IMR-90 (cell line): ENCODE measurements around the gene MTMR2. TPM values are rescaled to one million over a fixed set of nuclear protein-coding genes. Genes with fewer than 3 reads are reported as not detected.

Experiments
- ATAC-seq: fragments of 200-7000 bp; cut with Tn5 transposase; 2 replicates; pipeline ENCODE4 v1.9.1; 2020; ENCODE audit warnings: low read depth, mild to moderate bottlenecking, moderate library complexity
- BruUV-seq: library from RNA; stranded (reverse); fragments of 400-500 nt; replicated peaks from 2 replicates; lab custom pipeline; 2021; lab: Mats Ljungman, UMichigan
- CTCF ChIA-PET: fragments of 300-600 bp; formaldehyde crosslinking; extraction: SDS; loops from one replicate; lab custom pipeline; 2021; ENCODE audit warnings: antibody characterized with exemption; lab: Yijun Ruan, JAX
- POLR2A ChIA-PET: fragments of 300-600 bp; sonication (Branson Sonifier 250); formaldehyde crosslinking; loops from one replicate; lab custom pipeline; 2022; ENCODE audit warnings: antibody characterized with exemption; ENCODE audit not compliant: unreplicated experiment; lab: Charles Lee
- DNase-seq: peaks from one replicate; pipeline ENCODE4 v3.0.0; 2013
- H2AFZ ChIP-seq: replicated peaks from 2 replicates; pipeline ENCODE3; 2013; ENCODE audit warnings: low read length, mild to moderate bottlenecking; ENCODE audit not compliant: poor library complexity
- H2AK5ac ChIP-seq: 2 replicates; pipeline ENCODE4 v1.6.1; 2013; ENCODE audit warnings: low read depth, low read length, inconsistent platforms
- H2AK9ac ChIP-seq: replicated peaks from 2 replicates; pipeline ENCODE3; 2013; ENCODE audit warnings: mild to moderate bottlenecking, low read depth, low read length, moderate library complexity; ENCODE audit not compliant: poor library complexity
- H2BK120ac ChIP-seq: 2 replicates; pipeline ENCODE4 v1.6.1; 2013; ENCODE audit warnings: low read depth, low read length, inconsistent platforms
- H2BK15ac ChIP-seq: 3 replicates; pipeline ENCODE4 v1.6.1; 2013; ENCODE audit warnings: low read depth, low read length, inconsistent platforms
- H2BK20ac ChIP-seq: 2 replicates; pipeline ENCODE4 v1.6.1; 2013; ENCODE audit warnings: low read depth, mild to moderate bottlenecking, inconsistent platforms, low read length, moderate library complexity
- H2BK5ac ChIP-seq: 2 replicates; pipeline ENCODE4 v1.6.1; 2013; ENCODE audit warnings: mild to moderate bottlenecking, low read depth, low read length, inconsistent platforms; ENCODE audit not compliant: poor library complexity, severe bottlenecking
- H3K14ac ChIP-seq: replicated peaks from 2 replicates; pipeline ENCODE4 v1.6.1; 2013; ENCODE audit warnings: low read depth, low read length, inconsistent platforms
- H3K18ac ChIP-seq: 2 replicates; pipeline ENCODE4 v1.6.1; 2013; ENCODE audit warnings: low read depth, low read length, control low read depth
- H3K23ac ChIP-seq: 2 replicates; pipeline ENCODE4 v1.6.1; 2013; ENCODE audit warnings: low read depth, low read length, inconsistent platforms
- H3K27ac ChIP-seq: 2 replicates; pipeline ENCODE4 v1.5.1; 2013; ENCODE audit warnings: mild to moderate bottlenecking, control low read depth, low read length; ENCODE audit not compliant: insufficient read depth
- H3K27me3 ChIP-seq: 2 replicates; pipeline ENCODE4 v1.6.1; 2013; ENCODE audit warnings: low read length; ENCODE audit not compliant: control insufficient read depth, insufficient read depth
- H3K36me3 ChIP-seq: 2 replicates; pipeline ENCODE4 v1.6.1; 2013; ENCODE audit warnings: low read length, mixed read lengths; ENCODE audit not compliant: control insufficient read depth, insufficient read depth
- H3K4ac ChIP-seq: 2 replicates; pipeline ENCODE4 v1.6.1; 2013; ENCODE audit warnings: low read depth, low read length, inconsistent platforms
- H3K4me1 ChIP-seq: 2 replicates; pipeline ENCODE4 v1.6.1; 2013; ENCODE audit warnings: low read length, mixed read lengths; ENCODE audit not compliant: control insufficient read depth, insufficient read depth
- H3K4me2 ChIP-seq: 2 replicates; pipeline ENCODE4 v1.6.1; 2013; ENCODE audit warnings: low read depth, mild to moderate bottlenecking, control low read depth, low read length, moderate library complexity
- H3K4me3 ChIP-seq: 2 replicates; pipeline ENCODE4 v1.5.1; 2013; ENCODE audit warnings: low read depth, mild to moderate bottlenecking, control low read depth, low read length, moderate library complexity; ENCODE audit not compliant: insufficient read depth
- H3K56ac ChIP-seq: 2 replicates; pipeline ENCODE4 v1.6.1; 2013; ENCODE audit warnings: low read length, inconsistent platforms; ENCODE audit not compliant: insufficient read depth; ENCODE audit errors: extremely low read depth
- H3K79me1 ChIP-seq, 2 experiments: 2 replicates each; pipeline ENCODE4 v1.6.1; 2013; ENCODE audit warnings: low read length in 2 of 2, inconsistent platforms in 1 of 2, low read depth in 1 of 2
- H3K9ac ChIP-seq: 2 replicates; pipeline ENCODE4 v1.6.1; 2013; ENCODE audit warnings: low read depth, low read length, control low read depth
- H3K9me1 ChIP-seq: 2 replicates; pipeline ENCODE4 v1.6.1; 2013; ENCODE audit warnings: low read length, inconsistent platforms; ENCODE audit not compliant: insufficient read depth
- H3K9me3 ChIP-seq: 2 replicates; pipeline ENCODE4 v1.6.1; 2013; ENCODE audit warnings: low read length; ENCODE audit not compliant: control insufficient read depth, insufficient read depth
- H4K20me1 ChIP-seq: 2 replicates; pipeline ENCODE4 v1.6.1; 2013; ENCODE audit warnings: low read length, inconsistent platforms; ENCODE audit not compliant: insufficient read depth
- H4K5ac ChIP-seq: 2 replicates; pipeline ENCODE4 v1.6.1; 2013; ENCODE audit warnings: mild to moderate bottlenecking, low read depth, low read length, control low read depth
- H4K8ac ChIP-seq, 2 experiments: 2 replicates each; pipeline ENCODE4 v1.6.1; 2013; ENCODE audit warnings: low read depth in 2 of 2, low read length in 2 of 2, control low read depth in 1 of 2, inconsistent platforms in 1 of 2
- H4K91ac ChIP-seq: 2 replicates; pipeline ENCODE4 v1.6.1; 2013; ENCODE audit warnings: low read depth, low read length, inconsistent platforms; ENCODE audit not compliant: insufficient read depth
- BHLHE40 ChIP-seq: fragments of 150-350 bp; IDR thresholded peaks from 2 replicates; pipeline ENCODE4 v1.6.1; 2016; ENCODE audit warnings: mild to moderate bottlenecking, low read depth, low read length
- CHD1 ChIP-seq: IDR thresholded peaks from 2 replicates; pipeline ENCODE4 v1.6.1; 2012; ENCODE audit warnings: low read depth, low read length, improper control_type of control experiment
- MAFK ChIP-seq: IDR thresholded peaks from 2 replicates; pipeline ENCODE4 v1.6.1; 2012; ENCODE audit warnings: low read depth, low read length, improper control_type of control experiment
- MAZ ChIP-seq: IDR thresholded peaks from 2 replicates; pipeline ENCODE4 v1.6.1; 2012; ENCODE audit warnings: low read depth, mild to moderate bottlenecking, low read length, improper control_type of control experiment, moderate library complexity, borderline replicate concordance
- MXI1 ChIP-seq: IDR thresholded peaks from 2 replicates; pipeline ENCODE4 v1.6.1; 2012; ENCODE audit warnings: low read depth, mild to moderate bottlenecking, low read length, moderate library complexity, borderline replicate concordance
- NFE2L2 ChIP-seq: fragments of 150-350 bp; IDR thresholded peaks from 2 replicates; pipeline ENCODE4 v1.6.1; 2016; ENCODE audit warnings: low read depth, mild to moderate bottlenecking, low read length
- POLR2A ChIP-seq: IDR thresholded peaks from 2 replicates; pipeline ENCODE4 v1.6.1; 2012; ENCODE audit warnings: mild to moderate bottlenecking, low read depth, low read length
- RAD21 ChIP-seq: IDR thresholded peaks from 2 replicates; pipeline ENCODE4 v1.6.1; 2012; ENCODE audit warnings: low read length, improper control_type of control experiment
- RCOR1 ChIP-seq: IDR thresholded peaks from 2 replicates; pipeline ENCODE4 v1.6.1; 2012; ENCODE audit warnings: mild to moderate bottlenecking, low read length, improper control_type of control experiment; ENCODE audit not compliant: insufficient replicate concordance
- RFX5 ChIP-seq: IDR thresholded peaks from 2 replicates; pipeline ENCODE4 v1.8.0; 2012; ENCODE audit warnings: low read depth, mild to moderate bottlenecking, low read length, moderate library complexity
- SMC3 ChIP-seq: fragments of 150-350 bp; IDR thresholded peaks from 2 replicates; pipeline ENCODE4 v1.6.1; 2016; ENCODE audit warnings: low read depth, mild to moderate bottlenecking, antibody characterized with exemption, low read length, moderate library complexity
- USF2 ChIP-seq: fragments of 150-350 bp; IDR thresholded peaks from 2 replicates; pipeline ENCODE4 v1.6.1; 2017; ENCODE audit warnings: mild to moderate bottlenecking, antibody characterized with exemption, low read length, low read depth
- WGBS, 2 experiments: methylation state at CpG; one replicate each; pipeline versions ENCODE4 v1.1.5 to v1.1.7; 2013; ENCODE audit warnings: missing lambda C conversion rate in 2 of 2; ENCODE audit not compliant: insufficient read length in 1 of 2; ENCODE audit errors: extremely low coverage in 2 of 2; 5-methylcytosine and 5-hydroxymethylcytosine counted together
- dilution Hi-C: fragments of 300-500 bp; cut with HindIII; formaldehyde crosslinking; loops from one replicate; pipeline ENCODE4 v1.14.3; 2018; ENCODE audit warnings: low sequenced_read_pairs; ENCODE audit not compliant: unreplicated experiment
- in situ Hi-C: fragments of 300-500 bp; cut with MboI; formaldehyde crosslinking; loops from 3 replicates; pipeline ENCODE4 v1.14.3; 2019; ENCODE audit warnings: low sequenced_read_pairs, inconsistent platforms, mixed read lengths
- intact Hi-C: fragments of 100-400 bp; cut with micrococcal nuclease; formaldehyde crosslinking; loops from 2 replicates; pipeline ENCODE4 v1.10.0; 2022
- polyA plus RNA-seq, 3 experiments: library from polyadenylated mRNA; depleted of rRNA; stranded (reverse); fragments of >200 nt; gene quantifications; 2 replicates each; pipeline ENCODE4 v1.2.3, GENCODE V29; 2012; ENCODE audit warnings: low replicate concordance in 1 of 3
- total RNA-seq: library from RNA; depleted of rRNA; stranded (reverse); fragments of >200 nt; gene quantifications from 2 replicates; pipeline ENCODE4 v1.2.3, GENCODE V29; 2012
- TF ChIP-seq, protein P1 (sequence below): conservative IDR thresholded peaks from 2 replicates; pipeline ENCODE4 v1.5.1; 2012; ENCODE audit warnings: mild to moderate bottlenecking, low read depth, low read length, improper control_type of control experiment
- TF ChIP-seq, protein P2 (sequence below): fragments of 150-350 bp; IDR thresholded peaks from 2 replicates; pipeline ENCODE4 v1.6.1; 2016; ENCODE audit warnings: low read depth, mild to moderate bottlenecking, low read length, moderate library complexity, borderline replicate concordance

MTMR2 gene
- total and polyA plus RNA-seq, 2 of the 4 experiments (the other 2 are of a cell fraction) = 16.6 to 30.6 TPM

- ChIA-PET CTCF (no interaction called here), POLR2A (no interaction called here)
These were observed 130.8 kb downstream of the MTMR2 start for GRCh38 chr11:95793116-95793515.

More at GRCh38 chr11:95793116-95793515, 130.8 kb downstream of the MTMR2 start:
- H3K4me1 ChIP-seq = no peaks in the 10 kb centered on the region
- H2AFZ ChIP-seq = no peak overlapping the region
- no peak overlapping the region for H3K4ac ChIP-seq
- in situ Hi-C loops (no loop called here), dilution Hi-C loops (no loop called here), intact Hi-C loops (loop anchor here (5.0 kb wide), 1 partner anchor 369 kb away; no protein-coding TSS in a partner anchor)
- no peak for ATAC-seq
- H3K4me2 ChIP-seq = no peak overlapping the region
- no peaks in the 10 kb centered on the region for H3K27me3 ChIP-seq
- no peak overlapping the region for H3K18ac ChIP-seq
- H4K20me1 ChIP-seq = peaks cover 3% of the 10 kb centered on the region; the same call in 1 of the 2 replicates
- no TSS peak for BruUV-seq
- no peak overlapping the region for H4K5ac ChIP-seq
- no peak for TF ChIP-seq RFX5
- no peak for TF ChIP-seq POLR2A
- no peak for TF ChIP-seq CHD1
- TF ChIP-seq MAFK = no peak
- TF ChIP-seq, protein P1, sequence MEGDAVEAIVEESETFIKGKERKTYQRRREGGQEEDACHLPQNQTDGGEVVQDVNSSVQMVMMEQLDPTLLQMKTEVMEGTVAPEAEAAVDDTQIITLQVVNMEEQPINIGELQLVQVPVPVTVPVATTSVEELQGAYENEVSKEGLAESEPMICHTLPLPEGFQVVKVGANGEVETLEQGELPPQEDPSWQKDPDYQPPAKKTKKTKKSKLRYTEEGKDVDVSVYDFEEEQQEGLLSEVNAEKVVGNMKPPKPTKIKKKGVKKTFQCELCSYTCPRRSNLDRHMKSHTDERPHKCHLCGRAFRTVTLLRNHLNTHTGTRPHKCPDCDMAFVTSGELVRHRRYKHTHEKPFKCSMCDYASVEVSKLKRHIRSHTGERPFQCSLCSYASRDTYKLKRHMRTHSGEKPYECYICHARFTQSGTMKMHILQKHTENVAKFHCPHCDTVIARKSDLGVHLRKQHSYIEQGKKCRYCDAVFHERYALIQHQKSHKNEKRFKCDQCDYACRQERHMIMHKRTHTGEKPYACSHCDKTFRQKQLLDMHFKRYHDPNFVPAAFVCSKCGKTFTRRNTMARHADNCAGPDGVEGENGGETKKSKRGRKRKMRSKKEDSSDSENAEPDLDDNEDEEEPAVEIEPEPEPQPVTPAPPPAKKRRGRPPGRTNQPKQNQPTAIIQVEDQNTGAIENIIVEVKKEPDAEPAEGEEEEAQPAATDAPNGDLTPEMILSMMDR = no peak
- no peak for TF ChIP-seq BHLHE40
- TF ChIP-seq RAD21 = no peak
- TF ChIP-seq, protein P2, sequence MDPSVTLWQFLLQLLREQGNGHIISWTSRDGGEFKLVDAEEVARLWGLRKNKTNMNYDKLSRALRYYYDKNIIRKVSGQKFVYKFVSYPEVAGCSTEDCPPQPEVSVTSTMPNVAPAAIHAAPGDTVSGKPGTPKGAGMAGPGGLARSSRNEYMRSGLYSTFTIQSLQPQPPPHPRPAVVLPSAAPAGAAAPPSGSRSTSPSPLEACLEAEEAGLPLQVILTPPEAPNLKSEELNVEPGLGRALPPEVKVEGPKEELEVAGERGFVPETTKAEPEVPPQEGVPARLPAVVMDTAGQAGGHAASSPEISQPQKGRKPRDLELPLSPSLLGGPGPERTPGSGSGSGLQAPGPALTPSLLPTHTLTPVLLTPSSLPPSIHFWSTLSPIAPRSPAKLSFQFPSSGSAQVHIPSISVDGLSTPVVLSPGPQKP = no peak
- no peak for TF ChIP-seq USF2
- no peak for TF ChIP-seq RCOR1
- no peak for TF ChIP-seq MXI1
- no peak for TF ChIP-seq SMC3
- TF ChIP-seq MAZ = no peak
- TF ChIP-seq NFE2L2 = no peak
- no peaks in the 10 kb centered on the region for H3K9me3 ChIP-seq
- H3K14ac ChIP-seq = no peak overlapping the region
- no peak overlapping the region for H2BK5ac ChIP-seq
- no peak for DNase-seq
- H3K9me1 ChIP-seq = 0 out of 2 replicates have a peak, but pooled peaks cover 2% of the 10 kb centered on the region
- no peak overlapping the region for H2BK15ac ChIP-seq
- no peak overlapping the region for H2AK9ac ChIP-seq
- H3K36me3 ChIP-seq = no peaks in the 10 kb centered on the region
- H3K4me3 ChIP-seq = no peak overlapping the region
- H3K9ac ChIP-seq = no peak overlapping the region
- WGBS, 2 experiments = no CpG with 5 or more reads among the region's 4 CpGs
- H4K91ac ChIP-seq = no peak overlapping the region
- H2AK5ac ChIP-seq = no peak overlapping the region
- H3K27ac ChIP-seq = no peak overlapping the region
- peak overlapping the region; percentile 31; the same call in 1 of the 2 replicates for H3K23ac ChIP-seq
- no peak overlapping the region for H3K56ac ChIP-seq
- H2BK20ac ChIP-seq = no peak overlapping the region
- peaks cover 13 to 62% of the 10 kb centered on the region in 2 experiments for H3K79me1 ChIP-seq
- H4K8ac ChIP-seq = no peak overlapping the region
- no peak overlapping the region for H2BK120ac ChIP-seq
